K562 (cell line): ENCODE data around the gene PRDM16. TPM values are rescaled to one million over a fixed set of nuclear protein-coding genes. Genes with fewer than 3 reads are reported as not detected.

ENCODE experiments used
- ATAC-seq: fragments of 200-7000 bp; cut with Tn5 transposase; 3 replicates; pipeline ENCODE4 v1.9.1; 2020; ENCODE audit warnings: moderate library complexity
- BruUV-seq: library from RNA; stranded (reverse); fragments of 400-500 nt; replicated peaks from 2 replicates; lab custom pipeline; 2021; lab: Mats Ljungman, UMichigan
- CTCF ChIA-PET: fragments of 300-600 bp; formaldehyde crosslinking; extraction: SDS; loops from one replicate; lab custom pipeline; 2021; ENCODE audit warnings: low intra/inter-chr PET ratio; lab: Yijun Ruan, JAX
- POLR2A ChIA-PET: fragments of 300-600, 350-650 bp; sonication (Branson Sonifier 250); formaldehyde crosslinking; extraction: SDS; loops from one replicate; lab custom pipeline; 2021; ENCODE audit warnings: antibody characterized with exemption, inconsistent platforms; lab: Yijun Ruan, JAX
- DNase-seq, 4 experiments: peaks; one replicate each; pipeline versions ENCODE4 v3.0.0 to v3.0.0-alpha.2; 2011 to 2018; ENCODE audit warnings: low spot score in 3 of 4, mixed read lengths in 3 of 4; ENCODE audit errors: extremely low read depth in 1 of 4
- FAIRE-seq: peaks from 2 replicates; lab custom pipeline; 2011; peaks lifted over from hg19 to GRCh38; lab: Jason Lieb, UNC
- H2AFZ ChIP-seq: 2 replicates; pipeline ENCODE4 v1.6.0; 2011; ENCODE audit warnings: low read depth, low read length, control low read depth, inconsistent platforms
- H3K27ac ChIP-seq: fragments of 200-600 bp; 3 replicates; pipeline ENCODE4 v1.8.0; 2011; ENCODE audit warnings: low read depth, mild to moderate bottlenecking, control low read depth, inconsistent platforms, low read length, moderate library complexity, mixed read lengths; ENCODE audit errors: extremely low read depth
- H3K27me3 ChIP-seq, 2 experiments: fragments of 300-600 bp in 1 of 2; 2 replicates in 1 of 2; 3 replicates in 1 of 2; pipeline versions ENCODE4 v1.6.0 to v1.8.0; 2011; ENCODE audit warnings: inconsistent platforms in 2 of 2, low read length in 2 of 2, mild to moderate bottlenecking in 1 of 2, mixed read lengths in 1 of 2, moderate library complexity in 1 of 2; ENCODE audit not compliant: control insufficient read depth in 2 of 2, insufficient read depth in 2 of 2
- H3K36me3 ChIP-seq: fragments of 300-600 bp; 3 replicates; pipeline ENCODE4 v1.8.0; 2011; ENCODE audit warnings: mild to moderate bottlenecking, low read length, inconsistent platforms; ENCODE audit not compliant: control insufficient read depth, insufficient read depth
- H3K4me1 ChIP-seq, 2 experiments: fragments of 200-600 bp in 1 of 2; replicated peaks in 1 of 2; 2 replicates in 1 of 2; 3 replicates in 1 of 2; pipeline versions ENCODE4 v1.5.1 to v1.8.0; 2011; ENCODE audit warnings: inconsistent platforms in 2 of 2, low read length in 2 of 2, mild to moderate bottlenecking in 1 of 2, mixed read lengths in 1 of 2, moderate library complexity in 1 of 2; ENCODE audit not compliant: control insufficient read depth in 2 of 2, insufficient read depth in 2 of 2
- H3K4me2 ChIP-seq: 2 replicates; pipeline ENCODE4 v1.6.1; 2011; ENCODE audit warnings: low read length, control low read depth, inconsistent platforms, mixed read lengths; ENCODE audit not compliant: insufficient read depth
- H3K4me3 ChIP-seq: fragments of 200-600 bp; sonication (generic), shearing (Covaris generic); 2 replicates; pipeline ENCODE4 v1.5.1; 2016; ENCODE audit warnings: control low read depth, inconsistent platforms
- H3K79me2 ChIP-seq: fragments of 200-600 bp; 3 replicates; pipeline ENCODE4 v1.8.0; 2011; ENCODE audit warnings: low read length, inconsistent platforms; ENCODE audit not compliant: control insufficient read depth, insufficient read depth
- H3K9ac ChIP-seq, 2 experiments: 2 replicates each; pipeline versions ENCODE4 v1.6.0 to v1.6.1; 2011; ENCODE audit warnings: low read depth in 2 of 2, low read length in 2 of 2, control low read depth in 1 of 2, inconsistent platforms in 1 of 2, mild to moderate bottlenecking in 1 of 2, mixed read lengths in 1 of 2; ENCODE audit not compliant: insufficient read depth in 1 of 2
- H3K9me1 ChIP-seq: one replicate; pipeline ENCODE4 v1.6.0; 2011; ENCODE audit warnings: inconsistent platforms, mild to moderate bottlenecking, low read length, moderate library complexity; ENCODE audit not compliant: control insufficient read depth, insufficient read depth
- H3K9me3 ChIP-seq: replicated peaks from 2 replicates; pipeline ENCODE4 v1.5.1; 2011; ENCODE audit warnings: low read depth, low read length, inconsistent platforms; ENCODE audit not compliant: control insufficient read depth, insufficient read depth
- H4K20me1 ChIP-seq: replicated peaks from 2 replicates; pipeline ENCODE4 v1.6.1; 2011; ENCODE audit warnings: low read length, inconsistent platforms, mixed read lengths; ENCODE audit not compliant: control insufficient read depth, insufficient read depth
- ADNP ChIP-seq: fragments of 200-800 bp; sonication (Bioruptor generic); IDR thresholded peaks from 2 replicates; pipeline ENCODE4 v1.6.1; 2016; ENCODE audit warnings: missing genetic modification characterization, missing compliant biosample characterization
- NCOR1 ChIP-seq: fragments of 450-650 bp; IDR thresholded peaks from 2 replicates; pipeline ENCODE4 v1.6.1; 2016; ENCODE audit warnings: mild to moderate bottlenecking, moderate library complexity
- RFX1 ChIP-seq: fragments of 450-650 bp; IDR thresholded peaks from 2 replicates; pipeline ENCODE4 v1.6.1; 2016; ENCODE audit warnings: mild to moderate bottlenecking, moderate library complexity
- SRSF7 ChIP-seq: fragments of 200-400 bp; formaldehyde crosslinking; optimal IDR thresholded peaks from 2 replicates; pipeline ENCODE3; 2017; ENCODE audit warnings: mild to moderate bottlenecking, low read depth, low read length
- ZBTB43 ChIP-seq: sonication (generic); formaldehyde crosslinking; IDR thresholded peaks from 2 replicates; pipeline ENCODE4 v1.8.0; 2023; ENCODE audit warnings: mild to moderate bottlenecking, missing genetic modification reagents
- ZBTB49 ChIP-seq: sonication (generic); formaldehyde crosslinking; IDR thresholded peaks from 2 replicates; pipeline ENCODE4 v1.8.0; 2022; ENCODE audit warnings: missing genetic modification reagents, mild to moderate bottlenecking, borderline replicate concordance
- ZNF224 ChIP-seq: sonication (generic); formaldehyde crosslinking; IDR thresholded peaks from 2 replicates; pipeline ENCODE4 v1.8.0; 2022; ENCODE audit warnings: mild to moderate bottlenecking, missing genetic modification reagents
- ZNF639 ChIP-seq, 2 experiments: fragments of 200-800 bp in 1 of 2; sonication (Bioruptor generic) in 1 of 2; sonication (generic) in 1 of 2; formaldehyde crosslinking in 1 of 2; IDR thresholded peaks in 1 of 2; conservative IDR thresholded peaks in 1 of 2; 2 replicates each; pipeline versions ENCODE4 v1.5.0 to v1.6.1; 2016 to 2020; ENCODE audit warnings: missing compliant biosample characterization in 1 of 2, missing genetic modification characterization in 1 of 2, missing genetic modification reagents in 1 of 2
- WGBS: fragments of 100-300 bp; shearing (Covaris generic); methylation state at CpG from one replicate; pipeline ENCODE4 v1.1.6; 2016; ENCODE audit warnings: low coverage, mixed read lengths; ENCODE audit not compliant: insufficient coverage; ENCODE audit errors: missing lambda C conversion rate; 5-methylcytosine and 5-hydroxymethylcytosine counted together
- in situ Hi-C: fragments of 300-500 bp; cut with MboI; formaldehyde crosslinking; loops from 4 replicates; pipeline ENCODE4 v1.15.0; 2018; ENCODE audit warnings: inconsistent platforms, mixed read lengths
- intact Hi-C: fragments of 100-400 bp; cut with micrococcal nuclease; formaldehyde crosslinking; loops from 2 replicates; pipeline ENCODE4 v1.14.2; 2022
- polyA plus RNA-seq, 8 experiments: library from polyadenylated mRNA; depleted of rRNA in 4 of 8; stranded (reverse) in 5 of 8; unstranded in 3 of 8; fragments of >200 nt; fragmentation: Nextera tagmentation in 2 of 8; fragmentation: Illumina TruSeq in 1 of 8; extraction: Ambion mirVana in 2 of 8; extraction: Trizol in 1 of 8; gene quantifications; 2 replicates each; pipeline versions ENCODE4 v1.2.1 to v1.2.3, GENCODE V29; 2011 to 2014; ENCODE audit warnings: inconsistent platforms in 1 of 8, missing spikeins in 1 of 8
- total RNA-seq, 7 experiments: library from RNA; depleted of rRNA in 6 of 7; stranded (reverse); fragments of >200 nt in 6 of 7; fragmentation: Illumina TruSeq in 2 of 7; extraction: Trizol in 2 of 7; gene quantifications; 2 replicates each; pipeline versions ENCODE4 v1.2.1 to v1.2.3, GENCODE V29; 2011 to 2021; ENCODE audit warnings: low replicate concordance in 1 of 7
- TF ChIP-seq, protein P1 (sequence below): IDR thresholded peaks from 2 replicates; pipeline ENCODE4 v1.6.1; 2011; ENCODE audit warnings: borderline replicate concordance, low read depth, mild to moderate bottlenecking, moderate library complexity, low read length; ENCODE audit not compliant: insufficient read depth, poor library complexity, severe bottlenecking

The PRDM16 gene
- total and polyA plus RNA-seq, 9 of the 15 experiments (the other 6 are each of a cell fraction or from before 2014, with no cell fraction given), result 0.10 to 0.27 TPM; not detected in 7

GRCh38 chr1:3174487-3175247, 105.7 kb downstream of the PRDM16 start:
- no peak for FAIRE-seq
- in situ Hi-C loops, result no loop called here
- BruUV-seq, result no TSS peak

More at GRCh38 chr1:3174487-3175247, 105.7 kb downstream of the PRDM16 start:
- Histone ChIP-seq H2AFZ (no peak overlapping the region), H3K9ac (no peak overlapping the region; a peak in 1 of 4 replicates), H3K36me3 (no peaks in the 10 kb centered on the region), H3K4me1 (peaks cover 0 to 20% of the 10 kb centered on the region in 2 experiments; a peak in 2 of 5 replicates), H3K4me2 (no peak overlapping the region), H4K20me1 (peaks cover 14% of the 10 kb centered on the region; the same call in 1 of the 2 replicates), H3K9me3 (no peaks in the 10 kb centered on the region), H3K27ac (no peak overlapping the region), H3K4me3 (no peak overlapping the region), H3K27me3 (peaks cover 25 to 56% of the 10 kb centered on the region in 2 experiments; a peak in 4 of 5 replicates), H3K9me1 (no peaks in the 10 kb centered on the region), H3K79me2 (no peaks in the 10 kb centered on the region)
- POLR2A ChIA-PET, result no interaction called here
- TF ChIP-seq SRSF7, result no peak
- TF ChIP-seq ADNP (tag), result no peak
- TF ChIP-seq, protein P1, sequence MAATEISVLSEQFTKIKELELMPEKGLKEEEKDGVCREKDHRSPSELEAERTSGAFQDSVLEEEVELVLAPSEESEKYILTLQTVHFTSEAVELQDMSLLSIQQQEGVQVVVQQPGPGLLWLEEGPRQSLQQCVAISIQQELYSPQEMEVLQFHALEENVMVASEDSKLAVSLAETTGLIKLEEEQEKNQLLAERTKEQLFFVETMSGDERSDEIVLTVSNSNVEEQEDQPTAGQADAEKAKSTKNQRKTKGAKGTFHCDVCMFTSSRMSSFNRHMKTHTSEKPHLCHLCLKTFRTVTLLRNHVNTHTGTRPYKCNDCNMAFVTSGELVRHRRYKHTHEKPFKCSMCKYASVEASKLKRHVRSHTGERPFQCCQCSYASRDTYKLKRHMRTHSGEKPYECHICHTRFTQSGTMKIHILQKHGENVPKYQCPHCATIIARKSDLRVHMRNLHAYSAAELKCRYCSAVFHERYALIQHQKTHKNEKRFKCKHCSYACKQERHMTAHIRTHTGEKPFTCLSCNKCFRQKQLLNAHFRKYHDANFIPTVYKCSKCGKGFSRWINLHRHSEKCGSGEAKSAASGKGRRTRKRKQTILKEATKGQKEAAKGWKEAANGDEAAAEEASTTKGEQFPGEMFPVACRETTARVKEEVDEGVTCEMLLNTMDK, result no peak
- TF ChIP-seq NCOR1, result no peak
- no peak for TF ChIP-seq ZBTB49 (CRISPR knock-in tag)
- TF ChIP-seq ZNF639 (CRISPR knock-in tag; conservative IDR thresholded peaks at IDR 0.05 in 1 of 2, IDR thresholded peaks at IDR 0.05 in 1 of 2), result no peak
- no peak for TF ChIP-seq ZBTB43
- no peak for TF ChIP-seq ZNF224 (CRISPR knock-in tag)
- no peak for TF ChIP-seq RFX1
- no peak for DNase-seq
- CTCF ChIA-PET, result no interaction called here
- intact Hi-C loops, result no loop called here
- ATAC-seq, result no peak
- under 1% methylated on average over 22 of the region's 22 CpGs for WGBS
